MG63 (cell line): Measurements from ENCODE around the gene ZFYVE16. TPM values are rescaled to one million over a fixed set of nuclear protein-coding genes. Genes with fewer than 3 reads are reported as not detected.

Experiments used
- DNase-seq: peaks from one replicate; pipeline ENCODE4 v3.0.0-alpha.2; 2020
- H3K27me3 ChIP-seq: fragments of 250-450 bp; sonication (Bioruptor Pico); 2 replicates; pipeline ENCODE4 v1.5.1; 2020; ENCODE audit warnings: mild to moderate bottlenecking, moderate library complexity
- H3K36me3 ChIP-seq: fragments of 250-450 bp; sonication (Bioruptor Pico); 2 replicates; pipeline ENCODE4 v1.5.1; 2020; ENCODE audit warnings: mild to moderate bottlenecking, moderate library complexity
- H3K4me3 ChIP-seq: fragments of 250-450 bp; sonication (Bioruptor Pico); 2 replicates; pipeline ENCODE4 v1.5.1; 2020; ENCODE audit warnings: mild to moderate bottlenecking, moderate library complexity
- H3K9me3 ChIP-seq: fragments of 250-450 bp; sonication (Bioruptor Pico); 2 replicates; pipeline ENCODE4 v1.5.1; 2020; ENCODE audit warnings: mild to moderate bottlenecking, moderate library complexity
- total RNA-seq: library from RNA; depleted of rRNA; stranded (reverse); fragments of >200 nt; shearing (Covaris generic); gene quantifications from 2 replicates; pipeline ENCODE4 v1.2.3, GENCODE V29; 2014; ENCODE audit warnings: low replicate concordance; rRNA removed

Gene ZFYVE16
- total RNA-seq, 1 experiment from 2014 or later, result 21.1 TPM

GRCh38 chr5:80507663-80508062 is 99.8 kb downstream of the ZFYVE16 start:
- DNase-seq, result no peak
- Histone ChIP-seq H3K9me3 (no peaks in the 10 kb centered on the region), H3K4me3 (no peak overlapping the region), H3K27me3 (no peaks in the 10 kb centered on the region), H3K36me3 (no peaks in the 10 kb centered on the region)

GRCh38 chr5:80508844-80509243 is 101.0 kb downstream of the ZFYVE16 start:
- no peak for DNase-seq
- H3K36me3 ChIP-seq, result no peaks in the 10 kb centered on the region
- H3K27me3 ChIP-seq, result no peaks in the 10 kb centered on the region
- H3K9me3 ChIP-seq, result no peaks in the 10 kb centered on the region
- H3K4me3 ChIP-seq, result no peak overlapping the region

- Histone ChIP-seq H3K27me3 (no peaks in the 10 kb centered on the region), H3K4me3 (no peak overlapping the region), H3K36me3 (no peaks in the 10 kb centered on the region), H3K9me3 (no peaks in the 10 kb centered on the region)
- no peak for DNase-seq
Observed at GRCh38 chr5:80509362-80509761, 101.5 kb downstream of the ZFYVE16 start.

GRCh38 chr5:80516826-80517225 is 109.0 kb downstream of the ZFYVE16 start:
- Histone ChIP-seq H3K9me3 (no peaks in the 10 kb centered on the region), H3K36me3 (no peaks in the 10 kb centered on the region), H3K4me3 (no peak overlapping the region), H3K27me3 (no peaks in the 10 kb centered on the region)
- DNase-seq, result peak; percentile 48

Other genes with a start within 250 kb of the ZFYVE16 start
- gene SERINC5, start 152.0 kb upstream of the ZFYVE16 start, total RNA-seq, result 4.8 and 5.5 TPM in 2 replicates
- gene SPZ1, start 88.1 kb upstream of the ZFYVE16 start, total RNA-seq, result not detected in 2 replicates
- gene FAM151B, start 80.0 kb downstream of the ZFYVE16 start, total RNA-seq, result 2.6 and 15.3 TPM in 2 replicates
- not detected in 2 replicates for gene ANKRD34B, start 162.2 kb downstream of the ZFYVE16 start, total RNA-seq
- 13.9 and 26.1 TPM in 2 replicates for gene MSH3, start 246.6 kb downstream of the ZFYVE16 start, total RNA-seq
- 52.9 and 102 TPM in 2 replicates for gene DHFR, start 246.9 kb downstream of the ZFYVE16 start, total RNA-seq